ENCODE data around the gene ELP4. TPM values are rescaled to one million over a fixed set of nuclear protein-coding genes. Genes with fewer than 3 reads are reported as not detected.

Gene ELP4, protein sequence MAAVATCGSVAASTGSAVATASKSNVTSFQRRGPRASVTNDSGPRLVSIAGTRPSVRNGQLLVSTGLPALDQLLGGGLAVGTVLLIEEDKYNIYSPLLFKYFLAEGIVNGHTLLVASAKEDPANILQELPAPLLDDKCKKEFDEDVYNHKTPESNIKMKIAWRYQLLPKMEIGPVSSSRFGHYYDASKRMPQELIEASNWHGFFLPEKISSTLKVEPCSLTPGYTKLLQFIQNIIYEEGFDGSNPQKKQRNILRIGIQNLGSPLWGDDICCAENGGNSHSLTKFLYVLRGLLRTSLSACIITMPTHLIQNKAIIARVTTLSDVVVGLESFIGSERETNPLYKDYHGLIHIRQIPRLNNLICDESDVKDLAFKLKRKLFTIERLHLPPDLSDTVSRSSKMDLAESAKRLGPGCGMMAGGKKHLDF
- total RNA-seq (2021; ENCODE audit: unreplicated experiment) (21.4 TPM), Bru-seq, nascent RNA (percentile 61 among the genes with signal in this experiment), BruChase-seq, experiment 1, labeled RNA remaining after a 6-hour chase (percentile 45 among the genes with signal in this experiment), BruChase-seq, experiment 2, labeled RNA remaining after a 2-hour chase (percentile 49 among the genes with signal in this experiment)
- 8.2 and 9.7 TPM in 2 replicates for polyA plus RNA-seq (2012)
- long read RNA-seq, full-length matches to known transcripts = 22 of 27 reads
- long read RNA-seq, partial matches to known transcripts = 2 of 27 reads
- long read RNA-seq, other reads (novel, unspliced or antisense) = 3 of 27 reads

GRCh38 chr11:31509429-31510345 is at the start of gene ELP4, which contains the start of gene IMMP1L:
Gene ELP4 (plus strand): TSS chr11:31509767. CDS start chr11:31509785, 18 bp downstream.
Gene IMMP1L (minus strand): TSS chr11:31509622. CDS start chr11:31463276, 46,346 bp downstream.
- peaks cover 0 to 15% of the 10 kb centered on the region in 2 experiments; a peak in 3 of 4 replicates for H3K4me1 ChIP-seq (ENCODE audit: control insufficient read depth in 1 of 2, insufficient read depth in 2 of 2, low read length in 2 of 2)
- no peaks in the 10 kb centered on the region; a peak in 1 of 4 replicates for H3K36me3 ChIP-seq (ENCODE audit: control insufficient read depth in 1 of 2, insufficient read depth in 2 of 2, low read length in 2 of 2)
- H3K4me2 ChIP-seq (ENCODE audit: low read length) = peak within 1 kb of the TSS; percentile 72
- H3K27ac ChIP-seq (ENCODE audit: low read depth, low read length) = peak within 1 kb of the TSS; percentile 61
- intact Hi-C loops (cut with micrococcal nuclease) = no loop called here
- DNase-seq (ENCODE audit: low read depth, low spot score) (peak; percentile 95), ATAC-seq (peak; percentile 99)
- H3K4me3 ChIP-seq (replicated peaks in 1 of 2; ENCODE audit: low read depth in 1 of 2, low read length in 2 of 2) = peak within 1 kb of the TSS; percentile 92 to 96
- peak within 1 kb of the TSS; percentile 89 for H3K9ac ChIP-seq (ENCODE audit: low read length)
- no peaks in the 10 kb centered on the region for H3K27me3 ChIP-seq (ENCODE audit: insufficient read depth, low read length)
- H4K20me1 ChIP-seq (ENCODE audit: insufficient read depth) = no peaks in the 10 kb centered on the region
- no peaks in the 10 kb centered on the region for H3K9me3 ChIP-seq (ENCODE audit: control insufficient read depth in 1 of 2, insufficient read depth in 1 of 2, low read depth in 1 of 2, low read length in 2 of 2)
- H3K79me2 ChIP-seq (ENCODE audit: insufficient read depth, low read length) = peaks cover 75% of the 10 kb centered on the region
- no peaks in the 10 kb centered on the region for H3K9me2 ChIP-seq (ENCODE audit: insufficient read depth)
- TSS peak; percentile 64 for BruUV-seq (replicated peaks)
- RAD21 ChIA-PET (ENCODE audit: low non-redundant PET in 1 of 2, low total read pairs in 2 of 2, uncharacterized antibody in 2 of 2, unreplicated experiment in 2 of 2) = no interaction called here
- POLR2A ChIA-PET = interaction anchor here (0.7 kb wide), 1 partner anchor 77 kb away, joined by 3 read pairs; no protein-coding TSS in a partner anchor
- CTCF ChIA-PET = no interaction called here
- peak within 1 kb of the TSS; percentile 50 for H2AFZ ChIP-seq (ENCODE audit: low read depth, low read length, poor library complexity, severe bottlenecking)
- TF ChIP-seq EGR1 (IDR thresholded peaks at IDR 0.05; ENCODE audit: low read depth) (no peak), RAD21 (IDR thresholded peaks at IDR 0.05; ENCODE audit: low read depth) (no peak), SP1 (IDR thresholded peaks at IDR 0.05; ENCODE audit: low read depth) (peak; percentile 98), ZFX (IDR thresholded peaks at IDR 0.05) (peak; percentile 75), TCF7L2 (IDR thresholded peaks at IDR 0.05; ENCODE audit: borderline replicate concordance, extremely low read depth, insufficient read depth, insufficient read length) (no peak), YY1 (IDR thresholded peaks at IDR 0.05; ENCODE audit: extremely low read depth, insufficient replicate concordance, low read depth, low read length) (peak; percentile 95), ZNF274 (IDR thresholded peaks at IDR 0.05; ENCODE audit: low read depth, low read length) (no peak), POLR2AphosphoS5 (IDR thresholded peaks at IDR 0.05; ENCODE audit: low read depth, low read length) (peak; percentile 92), SIN3A (IDR thresholded peaks at IDR 0.05; ENCODE audit: low read depth) (peak; percentile 82), JUND (IDR thresholded peaks at IDR 0.05) (no peak), EZH2phosphoT487 (IDR thresholded peaks at IDR 0.05; ENCODE audit: borderline replicate concordance) (no peak), SRF (IDR thresholded peaks at IDR 0.05; ENCODE audit: low read depth) (no peak), CEBPB (IDR thresholded peaks at IDR 0.05; ENCODE audit: low read depth) (no peak), POLR2A (IDR thresholded peaks at IDR 0.05; ENCODE audit: borderline replicate concordance, extremely low read depth, insufficient read depth, insufficient read length) (peak; percentile 70), FOSL1 (IDR thresholded peaks at IDR 0.05; ENCODE audit: low read depth) (no peak), EZH2 (IDR thresholded peaks at IDR 0.05) (no peak)
- TF ChIP-seq, protein P1, sequence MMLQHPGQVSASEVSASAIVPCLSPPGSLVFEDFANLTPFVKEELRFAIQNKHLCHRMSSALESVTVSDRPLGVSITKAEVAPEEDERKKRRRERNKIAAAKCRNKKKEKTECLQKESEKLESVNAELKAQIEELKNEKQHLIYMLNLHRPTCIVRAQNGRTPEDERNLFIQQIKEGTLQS (IDR thresholded peaks at IDR 0.05) = no peak
- TF ChIP-seq, protein P2, sequence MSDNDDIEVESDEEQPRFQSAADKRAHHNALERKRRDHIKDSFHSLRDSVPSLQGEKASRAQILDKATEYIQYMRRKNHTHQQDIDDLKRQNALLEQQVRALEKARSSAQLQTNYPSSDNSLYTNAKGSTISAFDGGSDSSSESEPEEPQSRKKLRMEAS (IDR thresholded peaks at IDR 0.05) = peak; percentile 72; the same call in 1 of the 2 replicates
- TF ChIP-seq, protein P3, sequence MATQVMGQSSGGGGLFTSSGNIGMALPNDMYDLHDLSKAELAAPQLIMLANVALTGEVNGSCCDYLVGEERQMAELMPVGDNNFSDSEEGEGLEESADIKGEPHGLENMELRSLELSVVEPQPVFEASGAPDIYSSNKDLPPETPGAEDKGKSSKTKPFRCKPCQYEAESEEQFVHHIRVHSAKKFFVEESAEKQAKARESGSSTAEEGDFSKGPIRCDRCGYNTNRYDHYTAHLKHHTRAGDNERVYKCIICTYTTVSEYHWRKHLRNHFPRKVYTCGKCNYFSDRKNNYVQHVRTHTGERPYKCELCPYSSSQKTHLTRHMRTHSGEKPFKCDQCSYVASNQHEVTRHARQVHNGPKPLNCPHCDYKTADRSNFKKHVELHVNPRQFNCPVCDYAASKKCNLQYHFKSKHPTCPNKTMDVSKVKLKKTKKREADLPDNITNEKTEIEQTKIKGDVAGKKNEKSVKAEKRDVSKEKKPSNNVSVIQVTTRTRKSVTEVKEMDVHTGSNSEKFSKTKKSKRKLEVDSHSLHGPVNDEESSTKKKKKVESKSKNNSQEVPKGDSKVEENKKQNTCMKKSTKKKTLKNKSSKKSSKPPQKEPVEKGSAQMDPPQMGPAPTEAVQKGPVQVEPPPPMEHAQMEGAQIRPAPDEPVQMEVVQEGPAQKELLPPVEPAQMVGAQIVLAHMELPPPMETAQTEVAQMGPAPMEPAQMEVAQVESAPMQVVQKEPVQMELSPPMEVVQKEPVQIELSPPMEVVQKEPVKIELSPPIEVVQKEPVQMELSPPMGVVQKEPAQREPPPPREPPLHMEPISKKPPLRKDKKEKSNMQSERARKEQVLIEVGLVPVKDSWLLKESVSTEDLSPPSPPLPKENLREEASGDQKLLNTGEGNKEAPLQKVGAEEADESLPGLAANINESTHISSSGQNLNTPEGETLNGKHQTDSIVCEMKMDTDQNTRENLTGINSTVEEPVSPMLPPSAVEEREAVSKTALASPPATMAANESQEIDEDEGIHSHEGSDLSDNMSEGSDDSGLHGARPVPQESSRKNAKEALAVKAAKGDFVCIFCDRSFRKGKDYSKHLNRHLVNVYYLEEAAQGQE (IDR thresholded peaks at IDR 0.05; ENCODE audit: low read depth) = no peak

Measured in HCT116 (cell line).